IMR-90 (cell line): ENCODE results near the gene OPRL1.

Source experiments
- CEBPB ChIP-seq: IDR thresholded peaks from 2 replicates; pipeline ENCODE4 v1.6.1; 2012; ENCODE audit warnings: low read depth, low read length, improper control_type of control experiment
- CTCF ChIP-seq: conservative IDR thresholded peaks from 2 replicates; pipeline ENCODE4 v1.5.1; 2012; ENCODE audit warnings: mild to moderate bottlenecking, low read depth, low read length, improper control_type of control experiment
- ELK1 ChIP-seq: fragments of 150-350 bp; IDR thresholded peaks from 2 replicates; pipeline ENCODE4 v1.6.1; 2016; ENCODE audit warnings: low read depth, mild to moderate bottlenecking, low read length, moderate library complexity, borderline replicate concordance
- FOS ChIP-seq: fragments of 150-350 bp; IDR thresholded peaks from 2 replicates; pipeline ENCODE4 v1.6.1; 2016; ENCODE audit warnings: low read depth, low read length
- MAFK ChIP-seq: IDR thresholded peaks from 2 replicates; pipeline ENCODE4 v1.6.1; 2012; ENCODE audit warnings: low read depth, low read length, improper control_type of control experiment
- POLR2A ChIP-seq: IDR thresholded peaks from 2 replicates; pipeline ENCODE4 v1.6.1; 2012; ENCODE audit warnings: mild to moderate bottlenecking, low read depth, low read length
- RCOR1 ChIP-seq: IDR thresholded peaks from 2 replicates; pipeline ENCODE4 v1.6.1; 2012; ENCODE audit warnings: mild to moderate bottlenecking, low read length, improper control_type of control experiment; ENCODE audit not compliant: insufficient replicate concordance
- RFX5 ChIP-seq: IDR thresholded peaks from 2 replicates; pipeline ENCODE4 v1.8.0; 2012; ENCODE audit warnings: low read depth, mild to moderate bottlenecking, low read length, moderate library complexity
- USF2 ChIP-seq: fragments of 150-350 bp; IDR thresholded peaks from 2 replicates; pipeline ENCODE4 v1.6.1; 2017; ENCODE audit warnings: mild to moderate bottlenecking, antibody characterized with exemption, low read length, low read depth

- TF ChIP-seq CTCF, result no peak
- no peak for TF ChIP-seq USF2
- TF ChIP-seq POLR2A, result no peak
- no peak for TF ChIP-seq FOS
- no peak for TF ChIP-seq RCOR1
- no peak for TF ChIP-seq RFX5
- TF ChIP-seq CEBPB, result no peak
- TF ChIP-seq MAFK, result no peak
- no peak for TF ChIP-seq ELK1
Measured at GRCh38 chr20:64065974-64066343, 13.9 kb upstream of the OPRL1 start.
